WTC11 (cell line): ENCODE data around the gene AVPI1. TPM values are rescaled to one million over a fixed set of nuclear protein-coding genes. Genes with fewer than 3 reads are reported as not detected.

ENCODE experiments used
- ATAC-seq: fragments of 200-7000 bp; cut with Tn5 transposase; 2 replicates; pipeline ENCODE4 v1.10.0; 2021; ENCODE audit warnings: mild to moderate bottlenecking, moderate library complexity
- CTCF ChIA-PET: fragments of 300-600 bp; sonication (Branson Sonifier 250); formaldehyde crosslinking; loops from one replicate; lab custom pipeline; 2021; ENCODE audit warnings: antibody characterized with exemption; lab: Charles Lee
- POLR2A ChIA-PET: fragments of 350-600 bp; sonication (Branson Sonifier 250); formaldehyde crosslinking; loops from one replicate; lab custom pipeline; 2021; ENCODE audit warnings: antibody characterized with exemption; lab: Charles Lee
- DNase-seq: peaks from one replicate; pipeline ENCODE4 v3.0.0; 2021; ENCODE audit warnings: low spot score
- H3K27ac Mint-ChIP-seq: 2 replicates; pipeline ENCODE4 v1.8.0; 2021; ENCODE audit warnings: mixed read lengths
- H3K27me3 Mint-ChIP-seq: 2 replicates; pipeline ENCODE4 v1.8.0; 2021; ENCODE audit warnings: low read depth, mild to moderate bottlenecking, moderate library complexity, mixed read lengths
- H3K36me3 Mint-ChIP-seq: 2 replicates; pipeline ENCODE4 v1.8.0; 2021; ENCODE audit warnings: mixed read lengths
- H3K4me1 Mint-ChIP-seq: 2 replicates; pipeline ENCODE4 v1.8.0; 2022; ENCODE audit warnings: mixed read lengths
- H3K4me3 Mint-ChIP-seq: 2 replicates; pipeline ENCODE4 v1.8.0; 2021; ENCODE audit warnings: mild to moderate bottlenecking, moderate library complexity, mixed read lengths
- H3K9me3 Mint-ChIP-seq: 2 replicates; pipeline ENCODE4 v1.8.0; 2021; ENCODE audit warnings: mixed read lengths
- AFF4 ChIP-seq: sonication (generic); formaldehyde crosslinking; IDR thresholded peaks from 2 replicates; pipeline ENCODE4 v1.8.1; 2023; ENCODE audit warnings: mild to moderate bottlenecking, missing genetic modification reagents, borderline replicate concordance
- ATF2 ChIP-seq: sonication (generic); formaldehyde crosslinking; IDR thresholded peaks from 2 replicates; pipeline ENCODE4 v1.8.1; 2022; ENCODE audit warnings: low read depth, missing genetic modification reagents, borderline replicate concordance
- CBFB ChIP-seq: sonication (generic); formaldehyde crosslinking; IDR thresholded peaks from 2 replicates; pipeline ENCODE4 v1.8.1; 2022; ENCODE audit warnings: mild to moderate bottlenecking, low read depth, missing genetic modification reagents
- CDX4 ChIP-seq: fragments of 250-450 bp; sonication (Bioruptor Pico); IDR thresholded peaks from 2 replicates; pipeline ENCODE4 v1.9.0; 2021; ENCODE audit warnings: moderate library complexity, mild to moderate bottlenecking, inconsistent platforms, borderline replicate concordance
- E2F5 ChIP-seq: sonication (generic); formaldehyde crosslinking; IDR thresholded peaks from 2 replicates; pipeline ENCODE4 v1.8.1; 2022; ENCODE audit warnings: mild to moderate bottlenecking, moderate library complexity, missing genetic modification reagents
- EMX1 ChIP-seq: fragments of 250-450 bp; sonication (Bioruptor Pico); IDR thresholded peaks from 2 replicates; pipeline ENCODE4 v1.8.0; 2021; ENCODE audit warnings: mild to moderate bottlenecking
- ESRRA ChIP-seq: sonication (generic); formaldehyde crosslinking; IDR thresholded peaks from 2 replicates; pipeline ENCODE4 v1.8.1; 2022; ENCODE audit warnings: mild to moderate bottlenecking, missing genetic modification reagents, borderline replicate concordance
- MYBL2 ChIP-seq: sonication (generic); formaldehyde crosslinking; IDR thresholded peaks from 2 replicates; pipeline ENCODE4 v1.8.1; 2023; ENCODE audit warnings: mild to moderate bottlenecking, moderate library complexity, missing genetic modification reagents
- PRDM15 ChIP-seq: sonication (generic); formaldehyde crosslinking; IDR thresholded peaks from 2 replicates; pipeline ENCODE4 v1.8.0; 2022; ENCODE audit warnings: missing genetic modification reagents
- ZNF671 ChIP-seq: fragments of 250-450 bp; sonication (Bioruptor Pico); IDR thresholded peaks from 2 replicates; pipeline ENCODE4 v1.8.0; 2021; ENCODE audit warnings: mild to moderate bottlenecking
- total RNA-seq: library from RNA; stranded (reverse); gene quantifications from 3 replicates; pipeline ENCODE4 v1.2.3, GENCODE V29; 2021

AVPI1 gene
- total RNA-seq, 1 experiment from 2014 or later = 9.8 TPM

GRCh38 chr10:97640868-97641811, 45.9 kb downstream of the AVPI1 start:
- H3K9me3 Mint-ChIP-seq = no peaks in the 10 kb centered on the region
- no peaks in the 10 kb centered on the region for H3K27me3 Mint-ChIP-seq
- peak; percentile 48 for DNase-seq
- H3K4me3 Mint-ChIP-seq = peak overlapping the region; percentile 94
- ChIA-PET POLR2A (interaction anchor here (0.5 to 1.3 kb wide), 6 partner anchors 46 to 142 kb away, joined by 3 to 5 read pairs (median 3); partner anchors contain the start of genes AVPI1, HOGA1 and MARVELD1), CTCF (interaction anchor here (0.7 to 1.6 kb wide), 6 partner anchors 35 to 261 kb away, joined by 3 to 5 read pairs (median 4); partner anchors contain the start of genes ANKRD2 and RRP12)
- H3K4me1 Mint-ChIP-seq = peaks cover 27% of the 10 kb centered on the region
- TF ChIP-seq AFF4 (CRISPR knock-in tag) (no peak), ATF2 (CRISPR knock-in tag) (no peak), PRDM15 (CRISPR knock-in tag) (no peak), CBFB (CRISPR knock-in tag) (no peak), ESRRA (CRISPR knock-in tag) (0 out of 2 replicates have a peak, but pooled peaks have one; percentile 30), E2F5 (CRISPR knock-in tag) (no peak), CDX4 (CRISPR knock-in tag) (no peak), EMX1 (CRISPR knock-in tag) (no peak), MYBL2 (CRISPR knock-in tag) (0 out of 2 replicates have a peak, but pooled peaks have one; percentile 48), ZNF671 (CRISPR knock-in tag) (no peak)
- TF ChIP-seq, all 79 proteins: peak for 2
- ATAC-seq = peak; percentile 14
- Mint-ChIP-seq H3K27ac (peak overlapping the region; percentile 90), H3K36me3 (peaks cover 27% of the 10 kb centered on the region)
